ENCODE results near the gene HSH2D.

The HSH2D gene

DNA sequence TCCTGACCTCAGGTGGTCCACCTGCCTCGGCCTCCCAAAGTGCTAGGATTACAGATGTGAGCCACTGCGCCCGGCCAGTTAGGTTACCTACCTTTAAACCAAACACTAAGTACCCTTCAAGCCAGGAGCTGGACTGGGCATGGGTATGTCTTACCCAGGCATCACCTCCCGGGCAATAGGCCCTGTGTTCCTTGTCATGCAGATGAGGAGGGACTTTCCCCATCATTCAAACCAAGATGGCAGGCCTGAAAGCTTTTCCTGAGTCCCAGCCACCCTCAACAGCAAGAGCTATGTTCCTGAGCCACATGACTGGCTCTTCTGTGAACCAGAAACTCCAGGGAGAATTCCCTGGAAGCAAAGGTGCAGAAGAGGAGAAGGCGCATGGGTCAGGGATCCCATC is 22.3 kb upstream of the HSH2D start:
- no peak for DNase-seq

DNA sequence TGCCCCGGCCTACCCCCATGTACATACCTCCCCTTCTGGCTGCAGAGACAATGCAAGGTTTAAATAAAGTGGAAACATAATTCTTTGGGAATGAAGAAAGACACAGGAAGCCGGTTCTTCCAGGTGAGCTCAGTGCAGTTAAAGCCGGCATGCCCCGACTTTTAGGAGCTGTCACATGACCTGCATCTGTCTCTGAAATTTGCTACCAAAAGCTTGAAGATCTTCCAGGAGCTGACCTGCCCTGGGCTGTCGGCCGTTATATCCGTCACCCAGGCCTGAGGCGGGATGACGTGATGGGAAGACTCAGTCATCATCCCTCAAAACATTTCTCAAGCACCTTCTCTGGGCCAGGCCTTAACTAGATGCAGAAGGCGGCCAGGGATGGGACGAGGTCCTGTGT is 21.5 kb upstream of the HSH2D start:
- DNase-seq = no peak

DNA sequence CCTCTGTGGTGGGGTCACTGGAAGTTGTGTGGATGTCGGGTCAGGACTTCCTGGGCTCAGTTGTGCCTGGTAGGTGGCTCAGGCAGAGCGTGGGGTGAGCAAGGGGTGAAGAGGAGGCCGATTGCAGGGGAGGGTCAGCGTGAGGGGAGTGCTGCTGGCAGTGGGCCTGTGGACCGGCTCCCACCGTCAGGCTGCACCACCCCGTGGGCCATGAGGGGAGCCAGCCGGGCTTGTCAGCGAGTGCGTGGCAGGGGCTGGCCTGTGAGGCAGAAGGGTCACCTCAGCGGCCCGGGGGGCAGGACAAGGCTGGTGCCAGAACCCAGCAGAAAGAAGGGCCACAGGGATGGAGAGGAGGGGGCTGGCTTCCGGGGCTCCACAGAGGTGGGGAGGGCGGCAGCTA is 18.5 kb upstream of the HSH2D start:
- DNase-seq = no peak

DNA sequence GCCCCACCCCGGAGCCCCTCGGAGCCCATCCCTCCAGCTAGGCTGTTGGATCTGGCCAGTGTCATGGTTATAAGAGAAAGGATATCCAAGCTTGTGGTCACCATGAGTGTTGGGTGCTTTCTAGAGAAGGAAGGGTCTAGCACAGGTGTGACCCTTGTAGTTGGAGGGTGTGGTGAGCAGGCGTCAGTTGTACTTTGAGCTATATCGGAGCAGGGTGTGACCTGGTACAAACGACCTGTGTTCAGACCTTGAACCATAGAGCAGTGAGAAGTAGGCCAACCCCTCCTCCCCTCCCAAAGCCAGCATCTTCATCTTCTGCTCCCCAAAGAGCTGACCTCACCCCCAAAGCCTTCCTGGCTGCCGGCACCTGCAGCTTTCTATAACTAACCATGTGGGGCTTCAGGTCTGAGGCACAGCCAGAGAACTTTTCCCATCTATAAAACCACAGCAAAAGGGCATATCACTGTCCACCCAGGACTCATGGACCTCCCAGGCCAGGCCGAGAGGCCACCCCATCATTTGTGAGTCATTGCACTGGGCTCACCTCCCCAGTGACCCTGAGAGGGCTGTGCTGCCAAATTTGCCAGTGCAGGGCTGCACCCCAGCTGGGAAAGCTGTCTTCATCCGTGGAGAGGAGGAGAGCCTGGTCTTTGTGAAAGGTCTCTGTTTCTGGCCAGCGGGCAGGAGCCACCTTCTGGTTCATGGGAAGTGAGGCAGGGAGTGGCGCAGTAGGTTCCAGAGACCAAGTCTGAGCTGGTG is 17.6 kb upstream of the HSH2D start:
- DNase-seq = no peak

DNA sequence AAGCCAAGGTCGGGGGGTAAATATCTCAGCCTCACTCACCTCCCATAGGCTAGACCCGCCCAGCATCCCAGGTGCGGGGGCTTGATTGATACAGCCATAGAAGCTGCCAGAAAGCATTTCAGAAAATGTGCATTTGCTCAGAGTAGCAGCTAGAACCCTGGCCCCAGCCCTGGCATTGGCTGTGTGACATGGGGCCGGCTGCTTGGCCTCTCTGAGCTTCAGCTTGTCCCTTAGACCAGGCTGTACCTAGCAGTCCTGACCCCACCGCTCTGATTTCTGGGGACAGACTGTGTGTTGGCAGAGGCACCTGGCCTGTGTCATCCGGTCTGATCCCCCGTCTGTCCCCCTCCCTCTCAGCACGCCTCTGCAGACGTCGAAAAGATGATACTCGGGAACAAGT is 16.4 kb upstream of the HSH2D start:
- DNase-seq = no peak

DNA sequence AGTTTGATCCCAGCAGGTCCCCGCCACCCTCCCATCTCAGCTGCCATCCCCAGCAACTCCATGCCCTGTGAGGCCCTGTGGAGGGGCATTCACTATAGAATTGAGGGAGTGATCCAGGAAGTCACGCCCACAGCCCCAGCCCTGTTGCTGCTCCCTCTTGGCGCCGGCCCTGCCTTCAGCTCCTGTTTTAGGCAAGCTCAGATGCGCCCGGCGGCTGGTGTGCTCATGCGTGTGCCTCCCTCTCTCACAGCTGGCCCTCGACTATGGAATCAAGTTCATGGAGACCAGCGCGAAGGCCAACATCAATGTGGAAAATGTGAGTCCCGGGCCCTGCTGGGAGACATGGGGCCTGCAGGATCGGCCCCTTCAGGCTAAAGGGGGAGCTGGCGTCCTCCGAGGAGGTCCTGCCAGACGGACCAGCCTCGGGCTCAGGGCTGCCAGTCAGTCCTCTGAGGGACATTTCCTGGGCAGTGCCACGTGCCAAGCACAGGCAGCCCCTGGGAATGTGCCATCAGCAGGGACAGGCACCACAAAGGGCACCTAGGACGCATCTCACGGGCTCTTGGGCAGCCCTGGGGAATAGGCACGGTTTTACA is 15.6 kb upstream of the HSH2D start:
- DNase-seq = no peak

DNA sequence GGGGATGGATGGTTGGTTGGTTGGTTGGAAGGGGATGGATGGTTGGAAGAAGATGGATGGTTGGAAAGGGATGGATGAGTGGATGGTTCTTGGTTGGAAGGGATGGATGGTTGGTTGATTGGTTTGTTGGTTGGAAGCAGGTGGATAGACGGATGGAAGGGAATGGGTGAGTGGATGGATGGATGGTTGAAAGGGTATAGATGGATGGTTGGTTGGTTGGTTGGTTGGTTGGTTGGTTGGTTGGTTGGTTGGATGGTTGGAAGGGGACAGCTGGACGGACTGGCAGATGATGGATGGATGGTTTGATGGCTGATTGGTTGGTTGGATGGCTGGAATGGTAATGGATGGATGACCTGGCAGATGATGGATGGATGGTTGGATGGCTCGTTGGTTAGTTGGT is 11.8 kb upstream of the HSH2D start:
- DNase-seq = no peak

DNA sequence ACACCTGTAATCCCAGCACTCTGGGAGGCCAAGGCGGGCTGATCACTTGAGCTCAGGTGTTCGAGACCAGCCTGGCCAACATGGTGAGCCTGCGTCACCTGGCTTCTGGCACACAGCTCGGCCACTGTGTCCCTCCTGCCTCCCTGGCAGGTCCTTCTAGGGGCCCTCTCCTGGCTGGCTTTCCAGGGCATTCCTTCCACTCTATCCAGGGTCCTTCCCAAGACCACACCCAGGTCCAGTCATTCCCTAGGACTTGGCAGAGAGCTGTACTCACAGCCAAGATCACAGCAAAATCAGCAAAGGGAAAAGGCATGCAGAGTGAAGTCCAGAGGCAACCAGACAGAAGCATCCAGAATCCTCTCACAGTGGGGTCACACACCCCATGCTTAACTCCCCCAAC is 9.7 kb upstream of the HSH2D start:
- no peak for DNase-seq

DNA sequence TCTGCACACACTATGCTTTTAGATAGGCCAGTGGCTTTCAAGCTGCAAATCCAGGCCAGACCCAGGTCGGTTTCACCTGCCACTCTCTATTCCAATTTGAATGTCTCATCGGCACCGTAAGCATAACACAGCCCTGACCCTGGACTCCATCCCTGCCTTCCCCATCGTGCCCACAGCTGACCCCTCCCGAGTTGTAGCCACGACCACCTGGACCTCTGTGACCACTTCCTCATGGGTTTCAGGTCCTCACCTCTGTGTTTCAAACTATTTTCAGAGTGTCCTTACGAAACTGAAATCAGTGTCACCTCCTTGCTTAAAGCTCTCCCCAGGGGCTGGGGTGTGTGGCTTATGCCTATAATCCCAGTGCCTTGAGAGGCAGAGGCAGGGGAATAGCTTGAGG is 9.0 kb upstream of the HSH2D start:
- DNase-seq = no peak

DNA sequence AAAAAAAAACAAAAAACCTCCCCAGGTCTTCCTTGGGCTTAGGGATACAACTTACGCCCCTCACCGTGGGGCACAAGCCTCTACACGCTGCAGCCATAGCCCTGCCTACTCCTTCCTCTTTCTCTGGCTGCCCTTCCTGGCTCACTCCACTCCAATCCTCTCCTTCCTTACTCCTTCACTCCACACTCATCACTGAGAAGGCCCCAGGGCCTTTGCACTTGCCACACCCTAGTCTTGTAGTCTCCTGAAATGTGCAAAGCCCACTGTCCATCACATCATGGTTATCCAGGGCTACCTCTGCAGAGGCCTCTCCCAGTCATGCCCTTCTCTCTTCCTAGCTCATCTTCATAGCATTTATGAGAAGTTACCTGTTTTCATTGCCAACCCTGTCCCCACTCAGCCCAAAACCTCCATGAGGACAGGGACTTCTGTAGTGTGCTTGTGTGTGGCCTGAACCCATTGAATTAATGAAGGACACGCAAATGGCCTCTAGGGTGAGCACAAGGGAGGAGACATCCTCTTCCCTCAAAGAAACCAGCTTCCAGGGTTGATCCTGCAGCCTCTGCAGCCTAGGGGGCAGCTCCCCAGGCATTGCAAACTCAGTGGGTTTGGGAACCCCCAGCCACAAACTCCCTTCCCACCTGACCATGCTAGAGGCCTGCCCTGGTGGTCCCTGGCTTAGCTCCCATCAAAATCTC is 7.9 kb upstream of the HSH2D start:
- no peak for DNase-seq

DNA sequence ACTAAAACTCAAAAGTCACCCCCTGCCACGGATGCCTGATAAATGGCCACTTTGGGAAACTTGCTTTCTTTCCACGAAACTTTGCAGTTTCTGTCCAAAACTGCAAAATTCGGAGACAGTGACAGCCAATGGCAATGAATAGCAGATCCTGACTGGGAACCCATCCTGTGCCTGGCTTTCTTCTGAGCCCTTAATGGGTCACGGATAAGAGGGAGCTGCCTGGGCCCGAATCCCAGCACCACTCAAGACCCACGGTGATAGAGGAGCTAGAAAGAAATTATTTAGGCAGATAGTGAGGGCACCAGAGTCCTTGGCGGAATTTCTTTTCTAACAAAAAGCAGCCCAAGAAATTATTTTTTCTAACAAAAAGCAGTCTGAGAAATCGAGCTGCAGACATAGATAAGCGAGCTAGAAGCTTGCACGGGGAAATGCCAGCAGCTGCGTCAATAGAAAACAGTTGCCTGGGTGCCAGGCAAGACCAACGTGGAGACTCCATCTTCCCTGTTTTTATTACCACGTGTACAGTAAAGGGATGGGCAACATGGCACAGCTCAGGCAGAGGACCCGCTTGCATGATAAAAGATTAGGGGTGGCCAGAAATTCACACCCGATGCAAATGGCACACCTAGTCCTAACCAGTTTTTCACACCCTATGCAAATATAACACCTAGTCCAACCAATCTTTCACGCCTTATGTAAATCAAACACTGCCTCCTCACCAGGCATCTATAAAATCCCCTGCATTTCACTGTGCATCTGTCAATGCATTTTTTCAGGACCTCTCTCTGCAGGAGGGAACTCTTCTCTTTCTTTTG is 7.1 kb upstream of the HSH2D start:
- no peak for DNase-seq

DNA sequence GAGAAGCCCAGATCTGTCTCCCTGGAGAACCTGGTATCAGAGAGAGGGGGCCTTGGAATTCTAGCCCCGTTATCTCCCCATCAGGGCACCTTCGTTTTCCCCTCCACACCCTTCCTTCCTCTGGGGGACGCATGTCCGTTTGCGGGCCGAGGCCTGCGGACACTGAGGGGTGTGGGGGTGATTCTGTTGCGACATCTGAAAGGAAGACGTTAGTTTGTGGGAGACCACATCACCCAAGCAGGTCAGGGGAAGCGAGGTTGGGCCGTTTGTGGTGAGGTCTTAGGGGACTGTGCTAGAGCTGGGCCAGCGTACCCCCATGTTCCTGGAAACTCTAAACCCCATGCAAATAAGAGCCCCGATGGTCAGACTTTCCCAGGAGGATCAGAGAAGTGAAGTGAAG is 3.7 kb upstream of the HSH2D start:
- DNase-seq = no peak

DNA sequence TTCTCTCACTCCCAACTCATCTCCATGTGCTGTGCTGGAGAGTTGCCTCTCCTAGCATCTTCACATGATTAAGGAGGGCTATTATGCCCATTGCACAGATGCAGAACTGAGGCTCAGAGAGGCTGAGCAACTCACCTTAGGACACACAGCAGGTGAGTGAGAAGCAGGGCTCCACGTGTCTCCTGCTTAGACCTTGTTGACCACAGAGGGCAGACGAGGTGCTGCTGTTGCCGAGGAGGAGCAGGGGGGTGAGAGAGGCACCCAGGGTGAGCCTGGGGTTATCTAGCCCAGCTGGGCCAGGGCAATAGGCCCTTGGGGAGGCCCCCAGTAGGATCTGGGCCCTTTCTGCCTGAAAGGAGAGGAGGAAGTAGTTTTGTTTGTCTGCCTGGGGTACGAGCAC is 2.4 kb upstream of the HSH2D start:
- DNase-seq = no peak

DNA sequence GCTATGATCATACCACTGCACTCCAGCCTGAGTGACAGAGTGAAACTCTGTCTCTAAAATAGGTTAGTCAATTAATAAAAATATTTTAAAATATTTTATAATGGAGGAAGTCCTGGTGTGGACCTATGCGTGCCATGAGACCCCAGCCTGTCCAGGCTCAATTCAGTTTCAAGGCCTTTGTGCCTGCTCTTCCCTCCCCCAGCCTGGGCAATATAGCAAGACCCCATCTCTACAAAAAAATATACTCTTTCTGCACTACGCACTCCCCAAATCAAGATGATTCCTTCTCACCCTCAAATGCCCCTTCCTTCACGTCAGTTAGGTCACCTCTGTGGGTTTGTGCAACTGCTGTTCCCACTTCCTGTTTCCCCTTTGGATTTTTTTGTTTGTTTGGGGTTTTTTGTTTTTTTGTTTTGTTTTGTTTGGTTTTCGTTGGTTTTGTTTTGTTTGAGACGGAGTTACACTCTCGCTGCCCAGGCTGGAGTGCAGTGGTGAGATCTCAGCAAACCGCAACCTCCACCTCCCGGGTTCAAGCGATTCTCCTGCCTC is 1.4 kb upstream of the HSH2D start:
- no peak for DNase-seq

DNA sequence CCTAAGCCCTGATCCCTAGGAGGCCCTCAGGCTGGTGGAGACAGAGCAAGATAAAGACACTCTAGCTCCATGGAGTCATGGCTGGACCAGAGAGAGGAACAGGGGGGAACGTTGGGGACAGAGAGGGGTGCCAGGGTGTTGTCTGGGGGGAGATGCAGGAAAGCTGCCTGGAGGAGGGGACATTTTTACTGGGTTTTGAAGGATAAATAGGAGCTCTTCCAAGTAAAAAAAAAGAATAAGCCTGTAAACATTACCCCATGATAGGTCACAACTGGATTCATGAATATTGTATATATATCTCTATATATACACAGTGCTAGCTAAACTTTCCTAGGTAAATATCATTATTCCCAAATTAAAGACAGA is 714 bp downstream of the HSH2D start:
- DNase-seq = no peak

DNA sequence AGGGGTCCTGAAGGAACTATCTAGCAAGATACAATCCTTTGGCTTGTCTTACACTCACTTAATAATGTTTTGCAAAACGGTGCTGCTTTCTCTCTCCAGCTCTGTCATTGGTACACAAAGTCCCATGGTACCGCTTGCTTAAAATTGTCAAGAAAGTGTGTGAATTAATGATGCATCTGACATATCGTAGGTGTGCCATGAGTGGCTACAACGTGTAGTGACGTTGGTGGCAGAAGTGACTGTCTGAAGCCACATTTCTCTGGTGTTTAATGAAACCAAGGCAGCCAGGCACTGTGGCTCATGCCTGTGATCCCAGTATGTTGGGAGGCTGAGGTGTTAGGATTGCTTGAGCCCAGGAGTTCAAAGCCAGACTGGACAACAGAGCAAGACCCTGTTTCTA is 2.6 kb downstream of the HSH2D start:
- no peak for DNase-seq

DNA sequence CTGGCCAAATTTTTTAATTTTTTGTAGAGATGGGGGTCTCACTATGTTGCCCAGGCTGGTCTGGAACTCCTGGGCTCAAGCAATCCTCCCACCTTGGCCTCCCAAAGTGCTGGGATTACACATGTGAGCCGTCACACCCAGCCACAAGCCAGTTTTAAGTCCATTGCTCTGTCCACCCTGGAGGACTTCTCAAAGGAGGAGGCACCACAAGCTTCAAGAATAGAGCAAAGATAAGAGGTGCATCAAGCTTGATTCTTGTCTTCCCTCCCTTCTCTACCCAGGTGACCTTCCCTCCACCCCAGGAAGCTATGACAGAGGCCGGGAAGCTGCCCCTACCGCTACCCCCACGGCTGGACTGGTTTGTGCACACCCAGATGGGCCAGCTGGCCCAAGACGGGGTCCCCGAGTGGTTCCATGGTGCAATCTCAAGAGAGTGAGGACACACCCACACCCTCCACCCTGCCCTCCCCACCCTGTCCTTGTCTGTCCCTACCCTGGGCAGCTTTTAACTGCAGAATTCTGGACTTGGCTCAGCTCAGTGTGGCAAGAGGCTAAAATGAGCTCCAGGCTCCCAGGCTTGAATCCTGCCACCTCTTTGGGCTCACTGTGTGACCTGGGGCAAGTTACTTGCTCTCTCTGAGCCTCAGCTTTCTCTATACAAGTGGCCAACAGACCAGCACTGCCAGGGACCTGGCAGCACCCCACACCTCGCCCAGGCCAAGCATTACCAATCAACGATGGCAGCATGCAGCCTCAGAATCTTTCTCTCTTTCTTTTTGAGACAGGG is 5.2 kb downstream of the HSH2D start:
- DNase-seq = no peak

DNA sequence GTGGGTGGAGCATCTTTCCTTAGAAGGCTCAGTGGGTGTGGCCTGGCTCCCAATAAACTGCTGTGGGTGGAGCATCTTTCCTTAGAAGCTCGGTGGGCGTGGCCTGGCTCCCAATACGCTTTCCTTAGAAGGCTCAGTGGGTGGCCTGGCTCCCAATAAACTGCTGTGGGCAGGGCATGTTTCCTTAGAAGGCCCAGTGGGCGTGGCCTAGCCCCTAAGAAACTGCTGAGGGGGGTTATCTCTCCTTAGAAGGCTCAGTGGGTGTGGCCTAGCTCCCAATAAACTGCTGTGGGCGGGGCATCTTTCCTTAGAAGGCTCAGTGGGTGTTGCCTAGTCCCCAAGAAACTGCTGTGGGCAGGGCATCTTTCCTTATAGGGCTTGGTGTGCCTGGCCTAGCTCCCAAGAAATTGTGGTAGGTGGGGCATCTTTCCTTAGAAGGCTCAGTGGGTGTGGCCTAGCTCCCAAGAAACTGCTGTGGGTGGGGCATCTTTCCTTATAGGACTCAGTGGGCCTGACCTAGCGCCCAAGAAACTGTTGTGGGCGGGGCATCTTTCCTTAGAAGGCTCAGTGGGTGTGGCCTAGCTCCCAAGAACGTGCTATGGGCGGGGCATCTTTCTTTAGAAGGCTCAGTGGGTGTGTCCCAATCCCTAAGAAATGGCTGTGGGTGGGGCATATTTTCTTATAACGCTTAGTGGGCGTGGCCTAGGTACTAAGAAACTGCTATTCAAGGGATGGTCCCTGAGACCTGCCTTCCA is 10.3 kb downstream of the HSH2D start:
- no peak for DNase-seq

DNA sequence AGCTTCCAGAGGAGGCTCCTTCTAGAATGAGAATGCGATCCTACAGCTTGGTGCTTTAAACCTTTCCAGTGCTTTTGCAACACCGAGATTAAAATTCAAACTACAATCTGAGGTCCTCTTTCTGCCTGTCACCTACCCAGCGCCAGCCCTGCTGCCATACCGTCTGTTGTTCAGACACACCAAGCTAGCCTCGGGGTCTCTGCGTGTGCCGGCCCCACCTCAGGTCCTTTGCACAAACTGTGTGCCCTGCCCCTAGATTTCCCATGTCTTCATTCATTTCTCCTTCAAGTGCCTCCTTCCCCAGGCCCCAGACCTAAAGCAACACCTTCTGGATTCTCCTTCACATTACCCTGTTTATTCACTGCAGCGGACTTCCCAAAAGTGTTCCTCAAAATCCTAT is 11.1 kb downstream of the HSH2D start:
- DNase-seq = no peak

DNA sequence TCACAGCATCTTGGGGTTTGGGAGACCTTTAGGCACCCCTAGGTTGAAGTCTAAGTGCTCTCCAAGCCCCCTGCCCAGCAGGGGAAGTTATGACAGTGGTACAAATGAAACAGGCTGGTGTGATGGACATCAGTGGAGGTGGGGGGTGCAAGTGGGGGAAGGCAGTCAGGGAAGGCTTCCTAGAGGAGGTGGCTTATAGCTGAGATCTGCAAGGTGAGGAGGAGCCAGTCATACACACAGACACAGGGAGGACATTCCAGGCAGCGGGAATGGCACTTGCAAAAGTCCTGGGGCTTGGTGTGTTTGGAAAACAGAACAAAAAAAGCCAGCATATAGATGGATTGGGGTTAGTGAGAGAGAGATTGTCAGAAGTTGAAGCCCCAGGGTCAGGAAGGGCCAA is 11.6 kb downstream of the HSH2D start:
- no peak for DNase-seq

DNA sequence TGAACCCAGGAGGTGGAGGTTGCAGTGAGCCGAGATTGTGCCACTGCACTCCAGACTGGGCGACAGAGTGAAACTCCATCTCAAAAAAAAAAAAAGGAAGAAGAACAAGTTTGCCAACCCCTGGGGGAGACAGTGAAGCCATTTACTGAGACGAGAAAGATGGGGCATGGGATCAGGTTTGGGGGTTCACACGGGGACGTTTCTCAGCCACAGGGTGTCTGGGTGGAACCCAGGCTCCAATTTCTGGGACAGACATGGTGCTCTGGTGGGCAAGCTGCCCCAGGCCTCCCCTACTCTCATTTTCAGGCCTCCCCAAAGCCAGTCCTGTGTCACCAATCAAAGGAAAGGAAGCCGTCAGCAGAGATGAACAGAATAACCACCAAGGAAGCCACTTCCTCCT is 13.4 kb downstream of the HSH2D start:
- DNase-seq = no peak

DNA sequence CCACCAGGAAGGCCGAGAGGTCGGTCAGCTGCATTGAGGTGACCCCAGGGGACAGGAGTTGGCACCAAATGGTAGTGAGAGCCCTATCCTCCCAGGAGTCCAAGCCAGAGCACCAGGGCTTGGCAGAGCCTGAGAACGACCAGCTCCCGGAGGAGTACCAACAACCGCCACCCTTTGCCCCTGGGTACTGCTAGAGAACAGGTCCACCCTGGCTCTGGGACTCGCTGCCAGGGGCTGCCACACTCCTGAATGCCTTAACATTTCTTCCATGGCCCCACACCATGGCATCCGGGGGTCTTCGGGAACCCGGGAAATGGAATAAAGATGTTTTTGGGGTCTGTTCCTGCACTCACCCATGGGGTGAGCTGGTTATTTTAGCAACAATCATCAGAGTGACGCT is 14.1 kb downstream of the HSH2D start:
- DNase-seq = no peak

Measured in DMS79 (cell line).